ENCODE data around the gene CHMP2B. TPM values are rescaled to one million over a fixed set of nuclear protein-coding genes. Genes with fewer than 3 reads are reported as not detected.
A peak's percentile ranks its signal among the peaks of the same experiment; 100 is the strongest.

The CHMP2B gene
- total RNA-seq, 2 experiments from 2014 or later, result 11.5 to 31.5 TPM

DNA sequence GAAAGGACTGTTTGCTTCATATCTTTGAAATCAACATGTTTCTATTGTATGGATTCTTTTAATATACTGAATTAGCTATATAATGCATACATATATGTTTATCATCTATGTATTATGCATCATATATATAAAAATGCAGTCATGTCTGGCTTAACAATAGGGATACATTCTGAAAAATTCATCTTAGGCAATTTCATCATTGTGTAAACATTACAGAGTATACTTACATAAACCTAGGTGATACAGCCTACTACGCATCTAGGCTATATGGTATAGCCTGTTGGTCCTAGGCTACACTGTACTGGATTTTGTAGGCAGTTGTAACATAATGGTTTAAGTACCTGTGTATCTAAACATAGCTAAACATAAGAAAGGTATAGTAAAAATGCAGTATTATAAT lies 21.7 kb downstream of the CHMP2B start:
- no peaks in the 10 kb centered on the region for H3K9me2 ChIP-seq (ENCODE audit: insufficient read depth, low read length)
- no peaks in the 10 kb centered on the region for H3K9me3 ChIP-seq (ENCODE audit: low read length)
- no peak overlapping the region for H2AFZ ChIP-seq (ENCODE audit: low read length)
- no peak for DNase-seq (ENCODE audit: low spot score)
- H3K4me2 ChIP-seq (ENCODE audit: low read length), result no peak overlapping the region
- BruUV-seq (replicated peaks), result no TSS peak
- no peaks in the 10 kb centered on the region for H3K79me2 ChIP-seq (ENCODE audit: insufficient read depth, low read depth, low read length)
- TF ChIP-seq, protein P1, sequence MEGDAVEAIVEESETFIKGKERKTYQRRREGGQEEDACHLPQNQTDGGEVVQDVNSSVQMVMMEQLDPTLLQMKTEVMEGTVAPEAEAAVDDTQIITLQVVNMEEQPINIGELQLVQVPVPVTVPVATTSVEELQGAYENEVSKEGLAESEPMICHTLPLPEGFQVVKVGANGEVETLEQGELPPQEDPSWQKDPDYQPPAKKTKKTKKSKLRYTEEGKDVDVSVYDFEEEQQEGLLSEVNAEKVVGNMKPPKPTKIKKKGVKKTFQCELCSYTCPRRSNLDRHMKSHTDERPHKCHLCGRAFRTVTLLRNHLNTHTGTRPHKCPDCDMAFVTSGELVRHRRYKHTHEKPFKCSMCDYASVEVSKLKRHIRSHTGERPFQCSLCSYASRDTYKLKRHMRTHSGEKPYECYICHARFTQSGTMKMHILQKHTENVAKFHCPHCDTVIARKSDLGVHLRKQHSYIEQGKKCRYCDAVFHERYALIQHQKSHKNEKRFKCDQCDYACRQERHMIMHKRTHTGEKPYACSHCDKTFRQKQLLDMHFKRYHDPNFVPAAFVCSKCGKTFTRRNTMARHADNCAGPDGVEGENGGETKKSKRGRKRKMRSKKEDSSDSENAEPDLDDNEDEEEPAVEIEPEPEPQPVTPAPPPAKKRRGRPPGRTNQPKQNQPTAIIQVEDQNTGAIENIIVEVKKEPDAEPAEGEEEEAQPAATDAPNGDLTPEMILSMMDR (conservative IDR thresholded peaks at IDR 0.05; ENCODE audit: low read length), result no peak
- no peak for TF ChIP-seq EZH2phosphoT487 (IDR thresholded peaks at IDR 0.05; ENCODE audit: borderline replicate concordance, low read depth, low read length)
- no peaks in the 10 kb centered on the region for H3K4me1 ChIP-seq (ENCODE audit: insufficient read depth, low read length, poor library complexity, severe bottlenecking)
- H3K4me3 ChIP-seq (ENCODE audit: low read depth, low read length, poor library complexity, severe bottlenecking), result no peak overlapping the region
- ChIA-PET POLR2A (interaction anchor here (0.6 to 1.5 kb wide), 2 partner anchors 21 to 753 kb away, joined by 3 to 4 read pairs; partner anchors contain the start of gene CHMP2B), CTCF (ENCODE audit: unreplicated experiment) (no interaction called here)
- intact Hi-C loops (cut with micrococcal nuclease; ENCODE audit: unreplicated experiment), result no loop called here
- H4K20me1 ChIP-seq (ENCODE audit: insufficient read depth, low read length), result no peaks in the 10 kb centered on the region
- peaks cover 33% of the 10 kb centered on the region; the same call in 1 of the 2 replicates for H3K36me3 ChIP-seq (ENCODE audit: insufficient read depth, low read length)
- H3K27ac ChIP-seq (ENCODE audit: low read depth, low read length, poor library complexity, severe bottlenecking), result no peak overlapping the region

DNA sequence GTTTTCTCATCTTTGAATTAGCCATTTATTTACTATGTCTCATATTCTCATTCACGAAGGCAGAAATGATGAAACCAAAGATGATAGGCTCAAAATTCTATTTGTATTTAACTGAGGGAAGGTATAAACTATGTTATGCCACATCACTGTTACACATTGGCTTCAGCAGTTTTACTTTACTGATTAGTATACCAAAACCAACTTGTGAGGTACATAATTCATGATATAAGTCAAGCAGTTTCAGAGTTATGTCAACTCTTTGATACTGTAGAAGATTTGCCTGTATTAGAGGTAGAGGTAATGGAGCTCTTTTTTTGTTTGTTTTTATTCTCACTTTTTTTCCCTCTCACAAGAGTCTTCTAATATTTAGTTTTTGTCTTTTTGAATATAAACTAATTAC lies 22.9 kb downstream of the CHMP2B start:
- TF ChIP-seq EZH2phosphoT487 (IDR thresholded peaks at IDR 0.05; ENCODE audit: borderline replicate concordance, low read depth, low read length), result no peak
- TF ChIP-seq, protein P1 (conservative IDR thresholded peaks at IDR 0.05; ENCODE audit: low read length), result no peak
- BruUV-seq (replicated peaks), result no TSS peak
- ChIA-PET POLR2A (no interaction called here), CTCF (ENCODE audit: unreplicated experiment) (no interaction called here)
- H3K4me1 ChIP-seq (ENCODE audit: insufficient read depth, low read length, poor library complexity, severe bottlenecking), result no peaks in the 10 kb centered on the region
- intact Hi-C loops (cut with micrococcal nuclease; ENCODE audit: unreplicated experiment), result no loop called here
- H3K9me2 ChIP-seq (ENCODE audit: insufficient read depth, low read length), result no peaks in the 10 kb centered on the region
- H3K36me3 ChIP-seq (ENCODE audit: insufficient read depth, low read length), result peaks cover 36% of the 10 kb centered on the region; the same call in 1 of the 2 replicates
- H3K4me3 ChIP-seq (ENCODE audit: low read depth, low read length, poor library complexity, severe bottlenecking), result no peak overlapping the region
- no peaks in the 10 kb centered on the region for H3K79me2 ChIP-seq (ENCODE audit: insufficient read depth, low read depth, low read length)
- no peak overlapping the region for H3K4me2 ChIP-seq (ENCODE audit: low read length)
- DNase-seq (ENCODE audit: low spot score), result no peak
- no peaks in the 10 kb centered on the region for H3K9me3 ChIP-seq (ENCODE audit: low read length)
- no peak overlapping the region for H3K27ac ChIP-seq (ENCODE audit: low read depth, low read length, poor library complexity, severe bottlenecking)
- no peaks in the 10 kb centered on the region for H4K20me1 ChIP-seq (ENCODE audit: insufficient read depth, low read length)
- H2AFZ ChIP-seq (ENCODE audit: low read length), result no peak overlapping the region

DNA sequence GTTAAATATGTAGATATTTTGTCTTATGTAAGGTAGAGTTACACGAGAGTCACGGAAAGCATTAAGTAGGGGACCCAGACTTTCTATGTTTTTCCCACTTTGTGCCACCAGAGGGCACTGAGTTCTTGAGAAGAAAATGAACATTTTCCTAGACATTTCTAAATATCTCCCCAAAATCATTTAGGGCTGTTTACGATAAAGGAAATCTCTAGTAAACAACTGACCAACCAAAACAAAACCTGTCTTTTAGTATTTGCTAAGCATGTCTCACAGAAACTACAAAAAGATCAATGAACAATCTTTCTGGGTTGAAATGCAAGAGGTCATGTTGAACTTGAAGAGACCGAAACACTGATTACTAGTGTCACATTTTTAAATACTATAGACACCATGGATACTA lies 33.2 kb downstream of the CHMP2B start:
- no peak for TF ChIP-seq EZH2phosphoT487 (IDR thresholded peaks at IDR 0.05; ENCODE audit: borderline replicate concordance, low read depth, low read length)
- TF ChIP-seq, protein P1 (conservative IDR thresholded peaks at IDR 0.05; ENCODE audit: low read length), result peak; percentile 85
- H3K4me1 ChIP-seq (ENCODE audit: insufficient read depth, low read length, poor library complexity, severe bottlenecking), result no peaks in the 10 kb centered on the region
- ChIA-PET POLR2A (interaction anchor here (1.1 to 1.4 kb wide), 4 partner anchors 8 to 11 kb away, joined by 3 to 5 read pairs (median 4); no protein-coding TSS in a partner anchor), CTCF (ENCODE audit: unreplicated experiment) (no interaction called here)
- H3K4me3 ChIP-seq (ENCODE audit: low read depth, low read length, poor library complexity, severe bottlenecking), result no peak overlapping the region
- peak; percentile 51 for DNase-seq (ENCODE audit: low spot score)
- no peaks in the 10 kb centered on the region for H3K9me2 ChIP-seq (ENCODE audit: insufficient read depth, low read length)
- H3K9me3 ChIP-seq (ENCODE audit: low read length), result no peaks in the 10 kb centered on the region
- no peak overlapping the region for H3K27ac ChIP-seq (ENCODE audit: low read depth, low read length, poor library complexity, severe bottlenecking)
- H2AFZ ChIP-seq (ENCODE audit: low read length), result no peak overlapping the region
- no peak overlapping the region for H3K4me2 ChIP-seq (ENCODE audit: low read length)
- no peaks in the 10 kb centered on the region for H3K79me2 ChIP-seq (ENCODE audit: insufficient read depth, low read depth, low read length)
- intact Hi-C loops (cut with micrococcal nuclease; ENCODE audit: unreplicated experiment), result no loop called here
- no peaks in the 10 kb centered on the region for H3K36me3 ChIP-seq (ENCODE audit: insufficient read depth, low read length)
- H4K20me1 ChIP-seq (ENCODE audit: insufficient read depth, low read length), result no peaks in the 10 kb centered on the region
- no TSS peak for BruUV-seq (replicated peaks)
